Ovary (tissue), 9 donors: ENCODE results near the gene PAK5. TPM values are rescaled to one million over a fixed set of nuclear protein-coding genes. Genes with fewer than 3 reads are reported as not detected.

Experiments used
- DNase-seq, 5 donors: peaks; one replicate each; pipeline ENCODE4 v3.0.0-alpha.2; 2019 to 2020
- H3K27ac ChIP-seq, 2 donors: fragments of 200-600 bp; one replicate each; pipeline versions ENCODE4 v1.5.1 to v1.8.0; 2019 to 2022
- H3K27me3 ChIP-seq: fragments of 200-600 bp; one replicate; pipeline ENCODE4 v1.8.0; 2022
- H3K36me3 ChIP-seq: fragments of 200-600 bp; sonication (generic); one replicate; pipeline ENCODE4 v1.5.1; 2019
- H3K4me1 ChIP-seq: one replicate; pipeline ENCODE4 v1.8.1; 2013; ENCODE audit warnings: mild to moderate bottlenecking, moderate library complexity; ENCODE audit not compliant: insufficient read depth
- H3K4me3 ChIP-seq: fragments of 200-600 bp; sonication (generic); one replicate; pipeline ENCODE4 v1.5.1; 2017
- H3K9me3 ChIP-seq, 2 donors: fragments of 200-600 bp in 1 of 2; sonication (generic) in 1 of 2; one replicate each; pipeline versions ENCODE4 v1.5.1 to v1.8.1; 2013 to 2019; ENCODE audit warnings: mild to moderate bottlenecking in 1 of 2, moderate library complexity in 1 of 2
- CTCF ChIP-seq, 3 donors: fragments of 450-650 bp in 2 of 3; fragments of 200-600 bp in 1 of 3; IDR thresholded peaks; one replicate each; pipeline versions ENCODE4 v1.5.1 to v1.8.0; 2016 to 2022; ENCODE audit warnings: antibody characterized with exemption in 3 of 3, mild to moderate bottlenecking in 1 of 3
- EP300 ChIP-seq: sonication (generic); formaldehyde crosslinking; IDR thresholded peaks from one replicate; pipeline ENCODE4 v1.6.1; 2017; ENCODE audit warnings: antibody characterized with exemption
- POLR2A ChIP-seq: fragments of 450-650 bp; IDR thresholded peaks from one replicate; pipeline ENCODE4 v1.6.1; 2017; ENCODE audit warnings: antibody characterized with exemption, mild to moderate bottlenecking, moderate library complexity
- WGBS, 3 donors: extraction: QIAGEN DNeasy Blood & Tissue Kit in 1 of 3; methylation state at CpG; one replicate each; pipeline versions ENCODE4 v1.1.5 to v1.1.7; 2013 to 2017; 5-methylcytosine and 5-hydroxymethylcytosine counted together
- intact Hi-C, 4 donors: fragments of 100-400 bp; cut with DNase I; formaldehyde crosslinking; loops; one replicate each; pipeline versions ENCODE4 v1.11.0 to v1.15.1; 2022 to 2023
- polyA plus RNA-seq, 2 donors: library from polyadenylated mRNA; stranded (reverse); fragments of 200-250 nt in 1 of 2; fragments of 350-450 nt in 1 of 2; fragmentation: Illumina TruSeq in 1 of 2; extraction: RNeasy Lipid Tissue Mini Kit (QIAGEN cat#74804) in 1 of 2; gene quantifications; one replicate each; pipeline ENCODE4 v1.2.3, GENCODE V29; 2013 to 2014
- total RNA-seq, 7 donors: library from RNA; depleted of rRNA in 2 of 7; stranded (reverse); fragments of >200 nt in 2 of 7; fragmentation: NEBNext Ultra II Directional in 3 of 7; extraction: Animal tissue kit (Norgen Biotek cat#: 25700) in 3 of 7; gene quantifications; one replicate each; pipeline versions ENCODE4 v1.1.0 to v1.2.4, GENCODE V29; 2016 to 2023
- donor health status: DM: no; HTN: no; CAD: no; lungs with moderate emphysema.
- donor health status: DM: no; HTN: no; CAD: no.
- donor health status: Bipolar disorder and iron deficiency.
- donor health status: DM: yes; HTN: yes; CAD: no.
- donor health status: DM: no; HTN: no; CAD: no.
- donor health status: DM: yes; HTN: yes; CAD: no.

PAK5 gene
- total and polyA plus RNA-seq, 9 donors = under 0.01 to 0.47 (median 0.10) TPM; not detected in 2

- Histone ChIP-seq H3K27ac (no peak overlapping the region), H3K4me3 (no peak overlapping the region), H3K4me1 (no peaks in the 10 kb centered on the region), H3K27me3 (no peaks in the 10 kb centered on the region), H3K36me3 (no peaks in the 10 kb centered on the region), H3K9me3 (no peaks in the 10 kb centered on the region)
- DNase-seq = no peak
- 40 to 59% (median 50%) methylated on average over 1 of the region's 1 CpG for WGBS, 3 donors
- TF ChIP-seq EP300 (no peak), POLR2A (no peak), CTCF (IDR thresholded peaks at IDR 0.05) (no peak)
- intact Hi-C loops = no loop called here
Measured at GRCh38 chr20:9758752-9759151, 80.1 kb downstream of the PAK5 start.

GRCh38 chr20:9756660-9757059, 82.2 kb downstream of the PAK5 start:
- no peak for TF ChIP-seq CTCF (IDR thresholded peaks at IDR 0.05)
- no peak for TF ChIP-seq POLR2A
- TF ChIP-seq EP300 = no peak
- DNase-seq = no peak
- no peaks in the 10 kb centered on the region for H3K36me3 ChIP-seq
- intact Hi-C loops = loop anchor here in 1 of 4 donors (2.0 kb wide), 1 partner anchor 148 kb away; no protein-coding TSS in a partner anchor
- no peak overlapping the region for H3K4me3 ChIP-seq
- 53 to 60% (median 57%) methylated on average over 3 of the region's 3 CpGs for WGBS, 3 donors
- no peak overlapping the region for H3K27ac ChIP-seq
- no peaks in the 10 kb centered on the region for H3K4me1 ChIP-seq
- H3K9me3 ChIP-seq = no peaks in the 10 kb centered on the region
- H3K27me3 ChIP-seq = no peaks in the 10 kb centered on the region

GRCh38 chr20:9755301-9755700, 83.6 kb downstream of the PAK5 start:
- WGBS, 3 donors = 54 to 61% (median 56%) methylated on average over 1 of the region's 1 CpG
- H3K36me3 ChIP-seq = no peaks in the 10 kb centered on the region
- no peaks in the 10 kb centered on the region for H3K4me1 ChIP-seq
- TF ChIP-seq POLR2A (no peak), CTCF (IDR thresholded peaks at IDR 0.05) (no peak), EP300 (no peak)
- no peaks in the 10 kb centered on the region for H3K9me3 ChIP-seq
- intact Hi-C loops = no loop called here
- H3K27ac ChIP-seq = no peak overlapping the region
- H3K27me3 ChIP-seq = no peaks in the 10 kb centered on the region
- no peak overlapping the region for H3K4me3 ChIP-seq
- DNase-seq = no peak

GRCh38 chr20:9744551-9744950, 94.3 kb downstream of the PAK5 start:
- DNase-seq = no peak
- Histone ChIP-seq H3K4me1 (no peaks in the 10 kb centered on the region), H3K27me3 (no peaks in the 10 kb centered on the region), H3K9me3 (no peaks in the 10 kb centered on the region), H3K27ac (no peak overlapping the region), H3K4me3 (no peak overlapping the region), H3K36me3 (no peaks in the 10 kb centered on the region)
- intact Hi-C loops = no loop called here
- TF ChIP-seq POLR2A (no peak), EP300 (no peak), CTCF (IDR thresholded peaks at IDR 0.05) (no peak)

GRCh38 chr20:9743871-9744270, 95.0 kb downstream of the PAK5 start:
- no peak for TF ChIP-seq EP300
- TF ChIP-seq POLR2A = no peak
- no peak for TF ChIP-seq CTCF (IDR thresholded peaks at IDR 0.05)
- no peaks in the 10 kb centered on the region for H3K36me3 ChIP-seq
- intact Hi-C loops = no loop called here
- H3K4me3 ChIP-seq = no peak overlapping the region
- H3K4me1 ChIP-seq = no peaks in the 10 kb centered on the region
- no peak overlapping the region for H3K27ac ChIP-seq
- no peak for DNase-seq
- no peaks in the 10 kb centered on the region for H3K9me3 ChIP-seq
- no peaks in the 10 kb centered on the region for H3K27me3 ChIP-seq
